ENCODE measurements around the gene SCN9A.
"Not testable (repeated sequence)": the region's sequence is repeated elsewhere in the genome, so short reads cannot be mapped to it uniquely, and the experiment has no call there.

The SCN9A gene

DNA sequence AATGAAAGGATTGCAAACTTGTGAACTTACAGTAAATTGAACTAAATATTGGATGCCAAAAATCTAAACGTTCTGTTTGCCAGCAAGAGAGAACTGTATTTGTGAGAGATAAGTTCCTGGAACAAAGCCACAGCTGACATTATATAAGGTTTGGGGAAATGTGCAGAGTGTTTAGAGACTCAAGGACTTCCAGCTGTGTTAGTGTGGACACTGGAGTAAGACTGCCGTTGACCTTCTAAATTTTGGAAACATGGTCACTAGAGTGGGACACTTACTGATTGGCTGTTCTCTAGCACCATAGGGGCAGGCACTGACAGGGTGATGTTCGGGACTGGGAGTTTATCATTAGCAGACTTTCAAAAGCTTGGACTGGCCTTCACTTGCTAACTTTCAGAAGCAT, 40.5 kb downstream of the SCN9A start:
- no peak for DNase-seq (ENCODE audit: low read depth in 2 of 3, low spot score in 1 of 3)

DNA sequence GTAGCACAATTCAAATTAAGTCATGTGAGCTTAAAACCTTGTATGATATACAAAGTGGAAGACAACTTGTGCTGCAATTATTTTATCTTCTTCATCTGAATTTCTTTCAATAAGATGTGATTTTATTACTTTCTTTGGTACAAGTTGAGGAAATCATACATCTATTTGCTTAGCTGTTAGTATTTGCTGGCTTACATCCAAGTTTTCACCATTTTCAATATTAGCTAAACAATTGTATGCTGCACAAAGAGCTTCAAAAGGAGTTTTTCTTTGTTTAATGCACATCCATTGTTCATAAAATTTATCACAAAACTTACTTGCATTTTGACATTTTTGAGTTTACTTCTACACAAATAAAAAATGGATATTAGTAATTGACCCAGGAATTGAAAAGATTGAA, 40.9 kb downstream of the SCN9A start:
- DNase-seq (ENCODE audit: low read depth in 2 of 3, low spot score in 1 of 3), result no peak

DNA sequence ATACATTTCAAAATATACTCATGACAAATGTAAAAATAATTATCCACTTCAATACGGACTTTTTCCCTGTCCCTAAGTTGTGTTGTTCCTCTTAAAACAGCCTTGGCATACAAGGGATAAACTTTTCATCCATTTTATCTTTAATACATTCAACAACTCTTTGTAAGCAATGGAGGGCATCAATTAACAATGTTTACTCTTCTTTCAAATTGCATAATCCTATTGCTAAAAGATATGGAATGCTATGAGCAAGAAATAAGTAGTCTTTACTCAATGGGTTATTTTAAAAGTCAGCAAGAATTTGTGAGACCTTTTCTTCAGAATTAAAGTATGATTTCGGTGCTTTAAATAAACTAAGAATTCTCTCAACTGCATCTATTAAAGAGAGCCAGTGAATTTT, 41.9 kb downstream of the SCN9A start:
- DNase-seq (ENCODE audit: low read depth in 2 of 3, low spot score in 1 of 3), result no peak

DNA sequence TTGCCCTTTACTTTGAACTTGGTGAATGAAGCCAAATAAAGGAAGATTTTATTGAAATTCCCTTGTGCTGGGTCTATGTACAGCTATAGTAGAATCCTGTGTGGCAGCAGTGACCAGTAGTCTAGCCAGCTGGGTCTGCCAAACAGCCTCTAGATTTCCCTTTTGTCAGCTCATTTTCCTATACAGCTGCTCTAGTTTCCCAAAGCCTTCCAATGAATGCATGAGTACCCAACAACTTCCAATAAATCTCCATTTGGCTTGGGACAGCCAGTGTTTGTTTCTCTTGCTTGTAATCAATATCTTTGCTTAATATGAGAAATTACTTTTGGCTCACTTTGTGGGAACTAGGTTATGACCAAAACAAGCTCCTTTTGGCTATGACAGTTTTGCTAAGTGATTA, 43.6 kb downstream of the SCN9A start:
- DNase-seq (ENCODE audit: low read depth in 2 of 3, low spot score in 1 of 3), result no peak

DNA sequence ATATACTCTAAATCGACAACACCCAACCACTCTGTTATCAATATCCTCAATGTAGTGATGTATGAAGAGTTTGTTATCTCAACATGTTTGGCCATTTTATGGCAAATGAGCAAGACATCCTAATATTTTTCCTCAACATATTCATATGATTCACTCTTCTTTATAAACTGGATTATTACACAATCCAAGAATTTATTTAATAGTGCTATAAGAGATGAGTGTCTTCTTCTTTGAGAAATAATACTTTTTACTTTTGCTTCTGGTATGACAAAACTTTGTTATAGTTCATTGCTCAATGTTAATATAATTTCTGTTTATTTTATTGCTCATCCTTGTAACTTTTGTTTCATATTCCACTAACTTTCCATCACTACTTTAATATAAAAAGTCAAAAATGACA, 44.3 kb downstream of the SCN9A start:
- no peak for DNase-seq (ENCODE audit: low read depth in 2 of 3, low spot score in 1 of 3)

DNA sequence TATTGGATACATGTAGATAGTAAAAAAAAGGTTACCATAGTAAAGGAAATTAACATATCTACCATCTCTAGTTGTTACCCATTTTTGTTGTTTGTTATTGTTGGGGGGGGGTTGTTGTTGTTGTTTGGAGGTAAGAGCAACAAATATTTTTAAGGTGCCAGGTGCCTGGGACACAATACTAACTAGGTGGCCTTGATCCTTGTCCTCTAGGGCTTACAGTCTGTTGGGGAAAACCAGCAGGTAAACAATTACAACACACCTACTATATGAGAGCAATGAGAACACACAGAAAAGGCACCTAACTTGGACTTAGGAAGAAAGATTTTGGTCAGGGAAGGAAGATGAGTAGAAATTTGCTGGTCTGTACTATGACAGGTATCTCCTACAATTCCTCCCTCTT, 46.3 kb downstream of the SCN9A start:
- DNase-seq (ENCODE audit: low read depth in 2 of 3, low spot score in 1 of 3), result no peak

DNA sequence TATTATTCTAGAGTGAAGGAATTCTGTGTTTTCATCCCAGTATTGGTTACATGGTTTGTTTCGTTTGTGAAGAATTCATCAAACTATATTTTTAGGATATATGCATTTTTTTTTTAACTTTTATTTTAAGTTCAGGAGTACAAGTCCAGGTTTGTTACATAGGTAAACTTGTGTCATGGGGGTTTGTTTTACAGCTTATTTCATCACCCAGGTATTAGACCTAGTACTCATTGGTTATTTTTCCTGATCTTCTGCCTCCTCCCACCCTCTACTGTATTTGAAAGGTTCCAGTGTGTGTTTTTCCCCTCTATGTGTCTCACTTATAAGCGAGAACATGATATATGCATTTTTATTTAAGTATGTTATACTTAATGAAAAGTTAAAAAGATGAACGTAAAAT, 47.6 kb downstream of the SCN9A start:
- DNase-seq (ENCODE audit: low read depth in 2 of 3, low spot score in 1 of 3), result no peak

DNA sequence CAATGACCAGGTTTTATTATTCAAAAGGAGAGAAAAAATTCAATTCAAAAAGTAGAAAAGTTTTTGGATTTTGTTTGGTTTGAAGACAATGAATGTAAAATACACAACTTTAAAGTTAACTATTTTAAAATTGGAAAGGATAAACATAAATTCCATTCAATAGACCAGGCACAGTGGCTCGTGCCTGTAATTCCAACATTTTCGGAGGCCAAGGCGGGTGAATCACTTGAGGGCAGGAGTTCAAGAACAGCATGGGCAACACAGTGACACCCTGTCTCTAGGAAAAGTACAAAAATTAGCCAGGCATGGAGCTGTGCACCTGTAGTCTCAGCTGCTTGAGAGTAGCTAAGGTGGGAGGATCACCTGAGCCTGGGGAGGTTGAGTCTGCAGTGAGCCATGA, 54.7 kb downstream of the SCN9A start:
- no peak for DNase-seq (ENCODE audit: low read depth in 2 of 3, low spot score in 1 of 3)

DNA sequence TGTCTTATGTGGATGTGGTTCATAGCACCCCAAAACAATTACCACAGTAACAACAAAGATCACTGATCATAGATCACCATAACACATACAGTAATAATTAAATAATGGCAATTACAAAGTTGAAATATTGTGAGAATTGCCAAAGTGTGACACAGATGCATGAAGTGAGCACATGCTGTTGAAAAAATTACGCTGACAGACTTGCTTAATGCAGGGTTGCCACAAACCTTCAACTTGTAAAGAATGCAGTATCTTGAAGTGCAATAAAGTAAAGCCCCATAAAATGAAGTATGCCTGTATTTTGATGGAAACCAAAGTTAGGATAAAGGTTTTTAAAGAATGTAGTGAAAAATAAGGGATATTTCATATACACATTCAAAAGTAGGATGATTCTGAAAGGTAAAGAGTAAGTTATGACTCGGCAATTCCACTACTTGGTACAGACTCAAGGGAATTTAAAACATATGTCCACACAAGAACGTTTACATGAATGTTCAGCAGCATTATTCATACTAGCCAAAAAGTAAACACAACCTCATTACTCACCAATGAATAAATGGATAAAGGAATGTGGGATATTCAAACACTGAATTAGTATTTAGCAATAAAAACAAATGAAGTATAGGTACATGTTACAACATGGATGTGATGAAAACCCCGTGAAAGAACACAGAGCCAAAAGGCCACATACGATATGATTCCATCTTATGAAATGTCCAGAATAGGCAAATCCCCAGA, 61.6 kb downstream of the SCN9A start:
- DNase-seq (ENCODE audit: low read depth in 2 of 3, low spot score in 1 of 3), result no peak

DNA sequence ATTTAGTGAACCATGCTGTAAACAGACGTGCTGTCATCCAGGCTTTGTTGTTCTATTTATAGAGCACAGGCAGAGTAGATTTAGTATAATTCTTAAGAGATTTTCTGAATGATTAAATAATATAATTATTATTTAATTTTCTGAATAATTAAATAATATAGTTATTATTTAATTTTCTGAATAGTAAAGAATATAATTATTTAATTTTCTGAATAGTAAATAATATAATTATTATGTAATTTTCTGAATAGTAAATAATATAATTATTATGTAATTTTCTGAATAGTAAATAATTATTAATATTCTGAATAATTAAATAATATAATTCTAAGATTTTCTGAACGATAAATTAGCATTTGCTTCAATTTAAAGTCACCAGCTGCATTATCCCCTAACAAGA, 62.9 kb downstream of the SCN9A start:
- not testable (repeated sequence) for DNase-seq (ENCODE audit: low read depth in 2 of 3, low spot score in 1 of 3)

DNA sequence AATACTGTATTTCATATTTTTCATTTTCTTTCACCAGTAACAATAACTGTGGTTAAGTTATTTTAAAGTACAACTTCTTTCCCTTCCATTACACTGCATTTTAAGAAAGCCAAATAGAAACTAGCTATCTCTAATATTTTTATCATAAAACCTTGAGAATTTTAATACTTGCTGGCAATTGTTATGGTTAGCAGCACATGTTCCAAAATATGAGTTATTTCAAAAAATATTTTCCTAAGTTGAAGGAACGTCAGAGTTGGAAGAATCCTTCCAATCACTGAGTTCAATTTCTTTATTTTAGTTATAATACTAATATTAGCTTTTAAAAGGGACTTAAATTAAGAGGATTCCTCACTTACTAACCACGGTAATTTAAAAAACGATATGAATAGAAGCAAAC, 68.4 kb downstream of the SCN9A start:
- DNase-seq (ENCODE audit: low read depth in 2 of 3, low spot score in 1 of 3), result no peak

DNA sequence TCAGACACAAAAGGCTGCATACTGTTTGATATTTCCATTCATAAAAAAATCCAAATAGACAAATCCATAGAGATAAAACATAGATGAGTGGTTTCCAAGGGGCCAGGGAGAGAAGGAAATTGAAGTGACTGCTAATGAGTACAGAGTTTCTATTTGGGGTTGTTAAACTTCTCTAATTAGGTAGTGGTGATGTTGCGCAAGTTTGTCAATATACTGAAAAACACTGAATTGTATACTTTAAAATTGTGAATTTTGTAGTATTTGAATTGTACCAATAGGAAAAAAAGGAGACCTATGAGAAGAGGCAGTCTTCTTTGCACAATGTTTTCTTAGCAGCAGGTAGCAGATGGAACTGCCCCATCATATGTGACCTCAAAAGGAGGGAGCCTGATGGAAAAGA, 71.1 kb downstream of the SCN9A start:
- no peak for DNase-seq (ENCODE audit: low read depth in 2 of 3, low spot score in 1 of 3)

DNA sequence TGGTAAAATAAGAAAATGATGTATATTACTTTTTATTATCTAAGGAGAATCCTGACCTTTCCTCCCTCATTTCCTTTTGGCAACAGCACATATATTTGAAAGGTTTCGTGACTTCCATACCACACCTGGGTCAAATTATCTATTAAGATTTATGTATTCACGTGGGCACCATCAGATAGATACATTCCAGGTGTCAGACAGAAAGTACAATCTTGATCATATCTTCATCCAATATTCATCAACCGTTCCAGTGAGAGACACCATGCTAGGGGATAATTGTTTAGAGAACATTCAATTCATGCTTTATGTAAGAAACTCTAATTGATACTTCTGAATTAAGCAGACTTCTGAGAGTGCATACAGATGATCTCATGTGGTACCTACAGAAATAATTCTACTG, 73.7 kb downstream of the SCN9A start:
- DNase-seq (ENCODE audit: low read depth in 2 of 3, low spot score in 1 of 3), result no peak

DNA sequence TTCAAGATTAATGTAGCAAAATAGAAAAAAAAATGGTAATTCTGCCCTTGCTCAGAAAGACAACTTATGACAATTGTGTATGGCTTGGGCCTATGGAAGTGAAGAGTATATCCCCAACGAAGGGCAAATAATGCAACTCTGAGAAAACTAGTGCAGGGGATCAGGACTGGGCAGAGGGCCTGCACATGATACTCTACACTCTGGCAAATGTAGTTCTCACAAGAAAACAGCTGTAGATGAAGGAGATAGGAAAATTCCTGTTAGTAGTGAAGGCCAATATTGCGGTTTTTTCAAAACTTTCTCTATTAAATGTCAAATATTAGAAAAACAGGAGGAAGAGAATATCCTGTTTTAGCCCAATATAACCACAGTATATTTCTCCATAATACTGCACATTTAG, 77.8 kb downstream of the SCN9A start:
- DNase-seq (ENCODE audit: low read depth in 2 of 3, low spot score in 1 of 3), result no peak

DNA sequence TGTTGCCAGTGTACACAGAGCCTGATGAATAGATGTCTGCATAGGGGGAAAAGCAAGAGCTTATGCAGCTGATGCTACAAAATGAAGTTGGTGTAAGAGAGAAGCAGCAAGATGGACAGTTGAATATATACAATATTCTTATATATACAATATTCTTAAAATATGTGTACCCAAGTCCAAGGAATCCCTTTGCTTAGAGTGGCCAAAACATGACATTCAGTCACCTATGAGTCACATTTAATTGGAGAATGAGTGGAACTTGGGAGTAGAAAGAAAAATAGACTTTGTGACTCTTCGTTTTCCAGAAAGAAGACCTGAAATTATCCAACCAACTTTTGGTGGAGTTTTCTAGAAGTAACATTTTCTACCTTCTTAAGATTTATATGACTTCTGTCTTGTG, 81.8 kb downstream of the SCN9A start:
- no peak for DNase-seq (ENCODE audit: low read depth in 2 of 3, low spot score in 1 of 3)

DNA sequence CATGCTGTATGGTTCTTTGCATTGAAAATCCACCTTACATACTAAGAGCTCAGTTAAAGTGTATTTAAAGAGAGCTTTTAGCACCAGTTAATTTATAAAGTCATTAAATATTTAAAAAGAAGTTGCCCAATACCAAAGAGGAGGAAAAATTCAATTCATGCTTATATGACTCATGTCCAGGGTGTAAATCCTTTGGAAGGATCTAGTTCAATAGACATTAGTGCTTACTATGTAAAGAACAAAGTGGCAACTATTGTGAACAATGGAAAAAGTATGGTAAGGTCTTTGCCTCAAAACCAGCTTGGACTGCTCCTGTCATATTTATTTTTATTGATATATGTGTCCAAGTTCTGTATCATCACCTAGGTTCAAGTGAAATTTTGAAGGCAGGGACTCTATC, 90.5 kb downstream of the SCN9A start:
- DNase-seq (ENCODE audit: low read depth in 2 of 3, low spot score in 1 of 3), result no peak

DNA sequence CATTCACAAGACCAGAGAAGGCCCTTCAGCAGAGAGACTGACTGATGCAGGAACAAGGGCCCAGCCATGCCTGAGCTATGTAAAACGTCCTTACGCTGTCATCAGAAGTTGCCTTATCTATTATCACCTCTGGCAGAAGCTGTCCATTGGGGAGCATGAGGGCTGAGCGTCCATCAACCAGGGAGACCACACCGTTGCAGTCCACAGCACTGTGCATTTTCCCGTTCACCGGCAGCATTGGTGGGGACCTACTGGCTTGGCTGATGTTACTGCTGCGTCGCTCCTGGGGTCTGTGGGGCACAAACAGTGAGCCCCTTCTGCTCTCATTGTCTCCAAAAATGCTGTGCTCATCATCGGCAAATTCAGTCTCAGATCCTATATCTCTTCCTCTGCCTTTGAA, 91.4 kb downstream of the SCN9A start:
- no peak for DNase-seq (ENCODE audit: low read depth in 2 of 3, low spot score in 1 of 3)

DNA sequence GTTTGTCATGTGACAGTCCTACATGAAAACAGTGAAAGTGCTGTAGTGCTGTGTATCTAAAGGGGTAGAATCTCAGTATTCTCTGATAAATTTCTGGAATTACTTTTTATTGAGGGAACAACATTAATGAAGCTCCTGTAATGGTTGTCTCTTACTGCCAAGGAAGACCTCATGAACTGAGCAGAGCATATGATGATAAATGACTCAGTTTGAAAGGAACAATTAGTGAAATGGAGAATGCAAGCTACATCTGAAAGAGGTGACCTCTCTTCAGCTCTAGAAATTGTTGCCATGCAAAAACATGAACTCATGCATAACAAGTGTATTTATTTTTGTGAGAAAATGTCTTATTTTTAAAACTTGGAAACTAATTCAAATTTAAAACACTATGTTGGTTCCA, 93.6 kb downstream of the SCN9A start:
- DNase-seq (ENCODE audit: low read depth in 2 of 3, low spot score in 1 of 3), result no peak

DNA sequence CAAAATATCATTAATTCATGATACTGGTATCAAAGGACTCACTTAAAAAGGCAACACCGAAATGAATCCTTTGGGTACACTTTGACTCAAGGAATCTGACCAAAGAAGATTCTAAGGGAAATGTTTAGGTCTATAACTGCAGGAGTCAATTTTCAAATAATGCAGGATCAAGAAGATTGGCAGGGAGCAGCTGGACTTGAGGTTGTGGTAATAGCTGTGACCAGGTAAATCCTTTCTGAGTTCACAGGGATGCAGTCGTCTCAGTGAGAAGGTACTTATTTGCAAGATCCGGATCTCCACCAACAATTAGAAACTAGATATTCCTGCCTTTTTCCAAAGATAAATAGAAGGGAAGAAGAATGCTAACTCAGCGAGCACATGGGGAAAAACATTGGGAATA, 96.9 kb downstream of the SCN9A start:
- no peak for DNase-seq (ENCODE audit: low read depth in 2 of 3, low spot score in 1 of 3)

DNA sequence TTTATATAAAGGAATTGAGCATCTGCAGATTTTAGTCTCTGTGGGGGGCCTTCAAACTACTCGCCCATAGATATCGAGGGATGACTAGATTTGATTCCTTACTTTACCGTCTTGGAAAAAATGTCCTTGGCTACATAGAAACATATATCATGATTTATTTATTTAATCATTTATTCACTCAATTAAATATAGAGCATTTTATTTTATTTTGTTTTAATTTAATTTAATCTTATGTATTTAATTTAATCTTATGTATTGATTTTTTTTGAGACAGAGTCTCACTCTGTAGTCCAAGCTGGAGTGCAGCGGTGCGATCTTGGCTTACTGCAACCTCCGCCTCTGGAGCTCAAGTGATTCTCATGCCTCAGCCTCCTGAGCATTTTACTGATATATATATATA, 105.4 kb downstream of the SCN9A start:
- DNase-seq (ENCODE audit: low read depth in 2 of 3, low spot score in 1 of 3), result no peak

DNA sequence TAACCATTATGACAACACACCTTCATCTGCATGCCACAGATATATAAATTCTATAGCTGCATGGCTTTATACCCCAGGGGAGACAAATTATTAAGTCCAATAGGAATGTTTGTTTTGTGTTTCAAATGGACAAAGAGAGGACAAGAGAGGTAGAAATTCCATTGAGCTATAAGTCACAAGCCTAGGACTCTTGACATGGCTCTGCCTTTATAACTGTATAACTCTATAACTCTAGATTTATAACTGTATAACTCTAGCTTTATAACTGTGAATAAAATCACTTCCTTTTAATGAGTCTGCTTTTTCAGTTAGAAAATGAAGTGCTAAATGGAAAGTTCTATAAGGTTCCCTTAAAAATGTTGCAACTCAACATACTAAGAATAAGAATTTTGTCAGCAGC, 106.4 kb downstream of the SCN9A start:
- DNase-seq (ENCODE audit: low read depth in 2 of 3, low spot score in 1 of 3), result no peak

DNA sequence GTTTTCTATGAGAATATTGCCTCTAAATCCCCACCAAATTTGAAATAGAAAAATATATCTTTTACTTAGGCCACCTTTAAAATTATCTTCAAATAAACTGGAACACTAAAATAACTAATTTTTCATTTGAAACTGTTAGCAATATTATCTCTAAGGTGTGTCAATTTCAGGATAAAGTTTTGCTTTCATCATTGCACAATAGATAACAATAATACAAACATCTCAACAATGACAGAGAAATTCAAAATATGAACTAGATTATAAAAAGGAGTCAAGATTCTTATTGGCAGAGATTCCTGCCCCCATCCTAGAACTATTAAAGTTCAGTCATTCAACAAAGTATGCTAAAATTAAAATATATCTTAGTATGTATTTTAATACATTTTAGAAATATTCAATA, 117.9 kb downstream of the SCN9A start:
- DNase-seq (ENCODE audit: low read depth in 2 of 3, low spot score in 1 of 3), result no peak

DNA sequence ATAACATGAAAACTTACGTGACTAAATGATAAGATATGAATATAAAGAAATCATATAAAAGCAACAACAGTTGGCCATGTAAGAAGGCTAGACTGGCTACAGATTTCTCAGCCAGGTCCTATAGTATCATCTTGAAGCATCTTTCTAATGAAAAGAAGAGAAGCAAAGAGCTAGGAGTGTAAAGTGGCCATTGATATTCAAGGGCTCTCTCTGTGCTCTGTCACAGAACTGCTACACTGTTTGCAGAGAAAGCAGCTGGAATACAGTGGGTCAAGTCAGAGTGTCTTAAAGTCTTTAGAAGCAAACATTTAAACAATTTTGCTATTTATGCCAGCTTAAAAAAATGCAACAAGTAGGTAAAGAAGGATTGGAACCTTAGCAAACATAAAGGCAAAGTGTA, 118.8 kb downstream of the SCN9A start:
- no peak for DNase-seq (ENCODE audit: low read depth in 2 of 3, low spot score in 1 of 3)

DNA sequence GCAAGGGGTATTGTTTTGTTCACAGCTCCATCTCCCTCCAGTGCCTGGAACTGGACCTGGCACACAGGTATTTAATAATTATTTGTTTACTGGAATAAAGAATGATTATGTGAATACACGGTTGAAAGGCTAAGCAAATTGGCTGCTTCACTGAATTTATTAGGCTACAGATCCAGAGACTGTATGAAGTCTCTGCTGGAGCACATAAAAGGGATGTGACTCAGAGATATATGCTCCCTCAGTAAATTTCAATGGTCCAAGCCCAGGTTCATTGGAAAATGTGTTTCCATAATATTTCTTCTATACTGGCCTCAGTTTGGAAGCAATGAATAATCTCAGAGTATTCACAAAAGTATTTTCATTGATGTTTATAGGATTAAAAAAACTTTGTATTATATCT, 126.4 kb downstream of the SCN9A start:
- no peak for DNase-seq (ENCODE audit: low read depth in 2 of 3, low spot score in 1 of 3)
